Mucosa of stomach (tissue), 1 donor: Measurements from ENCODE around the gene SLC10A3.

ENCODE experiments used
- H3K27me3 ChIP-seq: one replicate; pipeline ENCODE4 v1.7.0; 2013; ENCODE audit warnings: mild to moderate bottlenecking, low read length; ENCODE audit not compliant: control insufficient read depth, insufficient read depth
- H3K36me3 ChIP-seq: one replicate; pipeline ENCODE4 v1.7.0; 2013; ENCODE audit warnings: low read length; ENCODE audit not compliant: control insufficient read depth, insufficient read depth
- H3K4me1 ChIP-seq: one replicate; pipeline ENCODE4 v1.7.0; 2013; ENCODE audit warnings: mild to moderate bottlenecking, low read length; ENCODE audit not compliant: control insufficient read depth, insufficient read depth
- H3K4me3 ChIP-seq: one replicate; pipeline ENCODE4 v1.7.0; 2013; ENCODE audit warnings: low read length
- H3K9ac ChIP-seq: one replicate; pipeline ENCODE4 v1.7.0; 2013; ENCODE audit warnings: mild to moderate bottlenecking, low read length, moderate library complexity
- H3K9me3 ChIP-seq: one replicate; pipeline ENCODE4 v1.7.0; 2013; ENCODE audit warnings: mild to moderate bottlenecking, low read length, moderate library complexity; ENCODE audit not compliant: control insufficient read depth
- donor health status: Pancreatic carcinoma.

SLC10A3 gene

GRCh38 chrX:154440623-154441357 lies 49.6 kb downstream of the SLC10A3 start:
- Histone ChIP-seq H3K4me1 (peaks cover 17% of the 10 kb centered on the region), H3K27me3 (no peaks in the 10 kb centered on the region), H3K4me3 (no peak overlapping the region), H3K36me3 (no peaks in the 10 kb centered on the region), H3K9me3 (no peaks in the 10 kb centered on the region), H3K9ac (no peak overlapping the region)

- Histone ChIP-seq H3K4me3 (no peak overlapping the region), H3K9ac (no peak overlapping the region), H3K36me3 (no peaks in the 10 kb centered on the region), H3K4me1 (peaks cover 12% of the 10 kb centered on the region), H3K27me3 (no peaks in the 10 kb centered on the region), H3K9me3 (no peaks in the 10 kb centered on the region)
Observed at GRCh38 chrX:154439841-154440240, 50.6 kb downstream of the SLC10A3 start.

GRCh38 chrX:154437971-154438893 lies 52.2 kb downstream of the SLC10A3 start:
- peak overlapping the region; percentile 25 for H3K4me3 ChIP-seq
- H3K36me3 ChIP-seq: no peaks in the 10 kb centered on the region
- H3K4me1 ChIP-seq: peaks cover 10% of the 10 kb centered on the region
- H3K9ac ChIP-seq: peak overlapping the region; percentile 28
- no peaks in the 10 kb centered on the region for H3K27me3 ChIP-seq
- H3K9me3 ChIP-seq: no peaks in the 10 kb centered on the region
